ENCODE data around the gene MED29. TPM values are rescaled to one million over a fixed set of nuclear protein-coding genes. Genes with fewer than 3 reads are reported as not detected.

Gene MED29
- total and polyA plus RNA-seq, 2 experiments from 2014 or later: 26.1 to 62.0 TPM

DNA sequence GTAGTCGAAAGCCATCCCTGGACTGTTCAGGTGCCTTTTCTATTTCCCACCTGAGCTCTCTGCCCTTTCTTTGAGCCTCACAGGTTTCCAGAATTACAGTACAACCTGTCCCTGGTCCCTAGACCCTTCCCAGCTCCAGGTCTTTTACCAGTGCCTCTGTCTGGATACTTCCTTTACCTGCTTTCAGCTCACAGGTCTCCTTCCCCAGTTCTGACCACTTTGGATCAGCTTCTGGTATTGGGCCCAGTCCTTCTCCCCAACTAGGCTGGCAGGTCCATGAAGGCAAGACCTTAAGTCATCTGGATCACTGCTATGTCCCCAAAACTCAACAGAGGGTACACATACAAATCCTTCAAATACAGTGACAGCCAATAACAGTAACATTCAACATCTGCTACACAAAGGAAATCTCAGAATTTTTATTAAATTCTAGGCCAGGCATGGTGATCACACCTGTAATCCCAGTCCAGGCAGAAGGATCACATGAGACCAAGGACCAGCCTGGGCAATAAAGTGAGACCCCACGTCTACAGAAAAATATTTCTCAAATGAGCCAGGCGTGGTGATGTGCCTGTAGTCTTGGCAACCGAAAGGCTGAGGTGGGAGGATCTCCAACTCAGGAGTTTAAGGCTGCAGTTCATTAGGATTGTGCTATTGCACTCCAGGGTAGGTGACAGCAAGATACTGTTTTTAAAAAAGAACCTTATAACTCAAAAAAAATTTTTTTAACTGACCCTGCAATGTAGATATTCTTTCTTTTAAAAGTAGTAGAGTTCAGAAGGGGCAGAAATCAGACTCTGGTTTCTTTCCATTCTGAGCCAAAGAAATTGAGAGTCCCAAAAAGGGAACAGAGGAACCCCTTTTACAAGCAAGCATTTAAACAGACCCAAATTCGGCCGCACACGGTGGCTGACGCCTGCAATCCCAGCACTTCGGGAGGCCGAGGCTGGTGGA, 43.2 kb downstream of the MED29 start:
- Mint-ChIP-seq H3K27me3 (ENCODE audit: insufficient read depth, low read depth, poor library complexity) (peaks cover 51% of the 10 kb centered on the region), H3K9me3 (peaks cover 6% of the 10 kb centered on the region), H3K36me3 (ENCODE audit: low read depth) (peaks cover 56% of the 10 kb centered on the region), H3K4me1 (peaks cover 43% of the 10 kb centered on the region), H3K27ac (peak overlapping the region; percentile 99), H3K4me3 (peak overlapping the region; percentile 100)
- H3K9me2 ChIP-seq (ENCODE audit: insufficient read depth): no peaks in the 10 kb centered on the region
- peak overlapping the region; percentile 100 for H3K4me2 ChIP-seq
- H3K4me3 ChIP-seq: peak overlapping the region; percentile 100
- ATAC-seq (no peak), DNase-seq (ENCODE audit: low spot score) (no peak)
- H3K27ac ChIP-seq (ENCODE audit: low read depth): peak overlapping the region; percentile 100
- no peak overlapping the region for H2AFZ ChIP-seq
- no peaks in the 10 kb centered on the region for H3K27me3 ChIP-seq (ENCODE audit: insufficient read depth)
- peaks cover 34% of the 10 kb centered on the region for H3K36me3 ChIP-seq (ENCODE audit: insufficient read depth)
- H4K20me1 ChIP-seq (replicated peaks; ENCODE audit: insufficient read depth): peaks cover 23% of the 10 kb centered on the region
- H3K79me2 ChIP-seq (replicated peaks; ENCODE audit: insufficient read depth): peaks cover 27% of the 10 kb centered on the region
- H3K4me1 ChIP-seq (ENCODE audit: insufficient read depth): peaks cover 25% of the 10 kb centered on the region
- TF ChIP-seq POLR2AphosphoS5 (IDR thresholded peaks at IDR 0.05; ENCODE audit: low read depth) (no peak; the same call in 1 of the 2 replicates), CREB1 (CRISPR knock-in tag; IDR thresholded peaks at IDR 0.05; ENCODE audit: low read depth) (no peak), NANOG (IDR thresholded peaks at IDR 0.05; ENCODE audit: borderline replicate concordance) (no peak), EZH2phosphoT487 (IDR thresholded peaks at IDR 0.05; ENCODE audit: unreplicated experiment) (no peak), CTCF (conservative IDR thresholded peaks at IDR 0.05; ENCODE audit: low read depth in 2 of 2) (no peak), ZNF114 (CRISPR knock-in tag; IDR thresholded peaks at IDR 0.05) (no peak), JUNB (IDR thresholded peaks at IDR 0.05; ENCODE audit: unreplicated experiment) (no peak), REST (IDR thresholded peaks at IDR 0.05; ENCODE audit: unreplicated experiment) (no peak), EZH2 (IDR thresholded peaks at IDR 0.05; ENCODE audit: low read depth, unreplicated experiment) (no peak), ZNF331 (CRISPR knock-in tag; IDR thresholded peaks at IDR 0.05; ENCODE audit: low read depth) (no peak), STAT1 (IDR thresholded peaks at IDR 0.05; ENCODE audit: unreplicated experiment) (no peak), ETS1 (IDR thresholded peaks at IDR 0.05) (no peak)
- TF ChIP-seq, protein P1, sequence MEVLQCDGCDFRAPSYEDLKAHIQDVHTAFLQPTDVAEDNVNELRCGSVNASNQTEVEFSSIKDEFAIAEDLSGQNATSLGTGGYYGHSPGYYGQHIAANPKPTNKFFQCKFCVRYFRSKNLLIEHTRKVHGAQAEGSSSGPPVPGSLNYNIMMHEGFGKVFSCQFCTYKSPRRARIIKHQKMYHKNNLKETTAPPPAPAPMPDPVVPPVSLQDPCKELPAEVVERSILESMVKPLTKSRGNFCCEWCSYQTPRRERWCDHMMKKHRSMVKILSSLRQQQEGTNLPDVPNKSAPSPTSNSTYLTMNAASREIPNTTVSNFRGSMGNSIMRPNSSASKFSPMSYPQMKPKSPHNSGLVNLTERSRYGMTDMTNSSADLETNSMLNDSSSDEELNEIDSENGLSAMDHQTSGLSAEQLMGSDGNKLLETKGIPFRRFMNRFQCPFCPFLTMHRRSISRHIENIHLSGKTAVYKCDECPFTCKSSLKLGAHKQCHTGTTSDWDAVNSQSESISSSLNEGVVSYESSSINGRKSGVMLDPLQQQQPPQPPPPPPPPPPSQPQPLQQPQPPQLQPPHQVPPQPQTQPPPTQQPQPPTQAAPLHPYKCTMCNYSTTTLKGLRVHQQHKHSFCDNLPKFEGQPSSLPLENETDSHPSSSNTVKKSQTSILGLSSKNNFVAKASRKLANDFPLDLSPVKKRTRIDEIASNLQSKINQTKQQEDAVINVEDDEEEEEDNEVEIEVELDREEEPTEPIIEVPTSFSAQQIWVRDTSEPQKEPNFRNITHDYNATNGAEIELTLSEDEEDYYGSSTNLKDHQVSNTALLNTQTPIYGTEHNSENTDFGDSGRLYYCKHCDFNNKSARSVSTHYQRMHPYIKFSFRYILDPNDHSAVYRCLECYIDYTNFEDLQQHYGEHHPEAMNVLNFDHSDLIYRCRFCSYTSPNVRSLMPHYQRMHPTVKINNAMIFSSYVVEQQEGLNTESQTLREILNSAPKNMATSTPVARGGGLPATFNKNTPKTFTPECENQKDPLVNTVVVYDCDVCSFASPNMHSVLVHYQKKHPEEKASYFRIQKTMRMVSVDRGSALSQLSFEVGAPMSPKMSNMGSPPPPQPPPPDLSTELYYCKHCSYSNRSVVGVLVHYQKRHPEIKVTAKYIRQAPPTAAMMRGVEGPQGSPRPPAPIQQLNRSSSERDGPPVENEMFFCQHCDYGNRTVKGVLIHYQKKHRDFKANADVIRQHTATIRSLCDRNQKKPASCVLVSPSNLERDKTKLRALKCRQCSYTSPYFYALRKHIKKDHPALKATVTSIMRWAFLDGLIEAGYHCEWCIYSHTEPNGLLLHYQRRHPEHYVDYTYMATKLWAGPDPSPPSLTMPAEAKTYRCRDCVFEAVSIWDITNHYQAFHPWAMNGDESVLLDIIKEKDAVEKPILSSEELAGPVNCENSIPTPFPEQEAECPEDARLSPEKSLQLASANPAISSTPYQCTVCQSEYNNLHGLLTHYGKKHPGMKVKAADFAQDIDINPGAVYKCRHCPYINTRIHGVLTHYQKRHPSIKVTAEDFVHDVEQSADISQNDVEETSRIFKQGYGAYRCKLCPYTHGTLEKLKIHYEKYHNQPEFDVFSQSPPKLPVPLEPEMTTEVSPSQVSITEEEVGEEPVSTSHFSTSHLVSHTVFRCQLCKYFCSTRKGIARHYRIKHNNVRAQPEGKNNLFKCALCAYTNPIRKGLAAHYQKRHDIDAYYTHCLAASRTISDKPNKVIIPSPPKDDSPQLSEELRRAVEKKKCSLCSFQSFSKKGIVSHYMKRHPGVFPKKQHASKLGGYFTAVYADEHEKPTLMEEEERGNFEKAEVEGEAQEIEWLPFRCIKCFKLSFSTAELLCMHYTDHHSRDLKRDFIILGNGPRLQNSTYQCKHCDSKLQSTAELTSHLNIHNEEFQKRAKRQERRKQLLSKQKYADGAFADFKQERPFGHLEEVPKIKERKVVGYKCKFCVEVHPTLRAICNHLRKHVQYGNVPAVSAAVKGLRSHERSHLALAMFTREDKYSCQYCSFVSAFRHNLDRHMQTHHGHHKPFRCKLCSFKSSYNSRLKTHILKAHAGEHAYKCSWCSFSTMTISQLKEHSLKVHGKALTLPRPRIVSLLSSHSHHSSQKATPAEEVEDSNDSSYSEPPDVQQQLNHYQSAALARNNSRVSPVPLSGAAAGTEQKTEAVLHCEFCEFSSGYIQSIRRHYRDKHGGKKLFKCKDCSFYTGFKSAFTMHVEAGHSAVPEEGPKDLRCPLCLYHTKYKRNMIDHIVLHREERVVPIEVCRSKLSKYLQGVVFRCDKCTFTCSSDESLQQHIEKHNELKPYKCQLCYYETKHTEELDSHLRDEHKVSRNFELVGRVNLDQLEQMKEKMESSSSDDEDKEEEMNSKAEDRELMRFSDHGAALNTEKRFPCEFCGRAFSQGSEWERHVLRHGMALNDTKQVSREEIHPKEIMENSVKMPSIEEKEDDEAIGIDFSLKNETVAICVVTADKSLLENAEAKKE (CRISPR knock-in tag; IDR thresholded peaks at IDR 0.05): no peak
- peaks cover 49% of the 10 kb centered on the region for H3F3A ChIP-seq (replicated peaks; ENCODE audit: low read depth)
